HCT116 (cell line): Measurements from ENCODE around the gene SRSF3. TPM values are rescaled to one million over a fixed set of nuclear protein-coding genes. Genes with fewer than 3 reads are reported as not detected.

Experiments used
- microRNA-seq: library from miRNA; unstranded; fragments of <30 nt; microRNA quantifications from one replicate; pipeline ENCODE4, GENCODE V29; 2016; ENCODE audit warnings: borderline number of aligned reads
- total RNA-seq: library from RNA; stranded (reverse); gene quantifications from one replicate; pipeline ENCODE4 v1.2.1, GENCODE V29; 2021; ENCODE audit not compliant: unreplicated experiment

SRSF3 gene
- total RNA-seq, 1 experiment from 2014 or later: 362 TPM

Small RNA genes within 50 kb of the gene (microRNA-seq; reads per million reads assigned to microRNA genes)
- not detected for gene MIR3925

Other genes with a start within 250 kb of the SRSF3 start
- 1.0 TPM for gene ETV7, start 206.7 kb upstream of the SRSF3 start, total RNA-seq
- gene PXT1, start 151.5 kb upstream of the SRSF3 start, total RNA-seq: 0.17 TPM
- 23.7 TPM for gene KCTD20, start 151.4 kb upstream of the SRSF3 start, total RNA-seq
- gene STK38, start 46.9 kb upstream of the SRSF3 start, total RNA-seq: 20.1 TPM
- 179 TPM for gene CDKN1A, start 84.4 kb downstream of the SRSF3 start, total RNA-seq
- 0.05 TPM for gene RAB44, start 103.5 kb downstream of the SRSF3 start, total RNA-seq
- gene CPNE5, start 245.1 kb downstream of the SRSF3 start, total RNA-seq: not detected